Measurements from ENCODE around the gene PRTFDC1.
"Not testable (repeated sequence)": the region's sequence is repeated elsewhere in the genome, so short reads cannot be mapped to it uniquely, and the experiment has no call there.

The PRTFDC1 gene, protein sequence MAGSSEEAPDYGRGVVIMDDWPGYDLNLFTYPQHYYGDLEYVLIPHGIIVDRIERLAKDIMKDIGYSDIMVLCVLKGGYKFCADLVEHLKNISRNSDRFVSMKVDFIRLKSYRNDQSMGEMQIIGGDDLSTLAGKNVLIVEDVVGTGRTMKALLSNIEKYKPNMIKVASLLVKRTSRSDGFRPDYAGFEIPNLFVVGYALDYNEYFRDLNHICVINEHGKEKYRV

DNA sequence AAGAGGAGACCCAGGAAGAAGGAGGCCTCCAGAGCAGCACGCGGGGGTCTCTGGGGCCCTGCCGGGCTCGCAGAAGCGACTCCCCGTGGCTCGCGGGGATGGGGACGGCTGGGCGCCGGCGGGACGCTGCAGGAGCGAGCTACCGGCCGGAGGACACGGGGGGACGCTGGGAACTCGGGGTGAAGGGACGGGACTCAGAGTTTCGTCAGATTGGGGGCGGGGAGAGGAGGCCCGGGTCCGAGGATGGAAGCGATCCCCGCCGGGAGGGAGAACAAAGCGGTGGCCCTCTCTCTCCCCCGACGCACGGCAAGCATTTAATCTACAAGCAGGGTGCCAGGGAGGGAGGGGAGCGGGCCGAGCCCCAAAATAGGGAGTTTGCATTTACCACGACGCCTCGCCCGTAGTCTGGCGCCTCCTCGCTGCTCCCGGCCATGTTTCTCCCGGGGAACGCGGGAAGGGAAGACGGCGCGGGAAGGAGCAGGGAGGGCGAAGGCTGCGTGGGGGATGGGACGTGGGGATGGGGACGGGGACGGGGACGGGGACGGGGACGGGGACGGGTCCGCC lies at the start of gene PRTFDC1:
Gene PRTFDC1, minus strand, starts transcription at position 464 of the 564 bp plus-strand sequence. Its CDS starts 31 bp downstream, at position 433.
- peak; percentile 60 for DNase-seq (ENCODE audit: low read depth)

DNA sequence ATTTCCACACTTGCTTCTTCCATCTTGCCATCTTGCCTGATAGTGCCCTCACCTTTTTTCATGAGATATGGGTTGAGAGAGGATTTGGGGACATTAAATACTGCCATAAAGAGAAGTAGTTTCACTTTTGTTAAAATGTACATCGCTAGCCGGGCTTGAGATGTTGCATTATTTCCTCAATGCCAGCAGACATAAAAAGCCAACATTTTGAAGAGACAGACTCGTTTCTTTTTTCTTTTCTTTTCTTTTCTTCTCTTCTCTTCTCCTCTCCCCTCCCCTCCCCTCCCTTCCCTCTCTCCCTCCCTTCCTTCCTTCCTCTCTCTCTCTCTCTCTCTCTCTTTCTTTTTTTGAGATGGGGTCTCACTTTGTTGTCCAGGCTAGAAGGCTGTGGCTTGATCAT lies 45.6 kb upstream of the PRTFDC1 start:
- no peak for DNase-seq (ENCODE audit: low read depth)

DNA sequence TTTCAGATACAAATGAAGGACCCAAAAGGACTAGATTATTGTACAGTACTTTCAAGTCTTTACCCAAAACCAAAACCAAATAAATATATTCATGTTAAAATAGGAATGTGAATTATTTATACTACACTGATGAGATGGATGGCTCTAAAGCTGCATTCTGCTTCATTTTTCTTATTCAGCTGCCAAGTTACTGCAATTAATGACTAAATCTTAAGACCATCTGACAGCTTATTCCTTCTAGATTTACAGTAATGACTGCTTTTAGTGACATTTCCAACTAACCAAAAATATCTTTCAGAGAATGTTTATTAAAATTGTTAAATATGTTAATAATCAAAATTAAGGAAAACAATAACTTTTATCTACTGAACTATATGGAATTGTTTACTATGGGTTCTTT lies 42.7 kb upstream of the PRTFDC1 start:
- no peak for DNase-seq (ENCODE audit: low read depth)

DNA sequence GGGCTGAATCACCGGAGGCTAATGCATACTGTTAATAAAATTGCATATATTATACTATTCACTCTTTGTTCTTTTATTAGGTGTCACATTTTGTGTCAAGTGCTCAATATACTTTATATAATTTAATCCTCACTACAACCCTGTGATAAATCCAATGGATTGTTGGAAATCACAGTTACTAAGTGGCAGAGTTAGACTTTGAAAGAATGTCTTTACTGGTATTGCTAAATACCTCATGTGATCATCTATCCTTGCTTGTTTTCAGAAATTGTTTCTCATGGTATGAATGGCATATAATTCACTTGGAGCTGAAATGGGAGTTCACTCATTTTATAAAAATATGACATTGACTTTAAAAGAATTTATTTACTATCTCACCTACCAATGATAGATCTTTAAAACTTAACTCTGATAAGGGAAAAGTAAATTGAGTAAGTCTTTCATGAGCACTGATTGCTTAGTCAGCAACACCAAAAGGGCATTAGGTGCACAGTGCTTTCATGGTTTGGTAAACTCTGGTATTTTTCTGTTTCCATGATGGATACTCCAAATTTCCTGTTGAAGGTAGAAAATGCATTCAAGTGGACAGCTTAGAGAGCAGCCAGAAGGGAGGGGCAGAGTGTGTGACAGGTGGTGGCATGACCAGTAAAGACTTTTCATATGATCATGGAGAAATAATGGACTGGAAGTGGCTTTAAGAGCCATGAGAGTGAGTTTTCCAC lies 41.0 kb upstream of the PRTFDC1 start:
- DNase-seq (ENCODE audit: low read depth): no peak

DNA sequence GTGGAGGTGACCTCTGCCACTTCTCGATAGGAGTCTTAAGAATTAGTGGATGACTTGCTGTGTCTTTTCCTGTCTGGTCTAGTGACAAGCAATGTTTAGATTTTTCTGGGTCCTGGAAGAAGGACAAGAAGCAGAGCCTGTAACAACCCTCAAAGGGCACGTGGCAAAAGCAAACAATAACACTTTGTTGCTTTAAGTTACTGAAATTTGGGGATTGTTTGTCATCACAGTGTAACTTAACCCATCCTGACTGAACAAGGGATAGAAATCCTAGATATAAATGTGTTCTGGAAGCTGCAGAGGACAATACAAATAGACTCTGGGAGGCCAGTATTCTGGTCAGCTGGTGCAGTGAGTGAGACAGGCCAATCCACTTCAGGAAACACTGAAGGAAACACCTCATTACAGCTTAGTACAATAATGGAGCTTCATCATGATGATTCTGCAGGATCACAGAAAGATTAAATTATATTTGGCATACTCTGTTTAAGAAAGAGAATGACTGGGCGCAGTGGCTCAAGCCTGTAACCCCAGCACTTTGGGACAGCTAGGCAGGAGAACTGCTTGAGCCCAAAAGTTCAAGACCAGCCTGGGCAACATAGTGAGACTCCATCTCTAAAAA lies 40.2 kb upstream of the PRTFDC1 start:
- no peak for DNase-seq (ENCODE audit: low read depth)

DNA sequence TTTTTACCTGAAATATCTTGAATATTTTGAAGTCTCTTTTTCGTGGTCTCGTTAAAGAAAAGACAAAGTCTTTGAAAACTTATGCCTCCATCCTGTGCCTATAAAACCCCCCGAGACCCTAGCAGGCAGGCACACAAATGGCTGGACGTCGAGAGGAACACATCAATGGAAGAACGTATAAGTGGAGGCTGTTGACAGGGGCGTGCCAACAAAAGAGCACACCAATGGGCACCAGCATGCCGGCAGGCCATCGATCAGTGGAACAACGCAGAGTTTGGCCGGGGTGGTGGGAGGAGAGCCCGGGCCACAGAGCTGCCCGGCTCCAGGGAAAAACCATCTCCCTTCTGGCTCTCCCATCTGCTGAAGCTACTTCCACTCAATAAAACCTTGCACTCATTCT lies 38.9 kb upstream of the PRTFDC1 start:
- DNase-seq (ENCODE audit: low read depth): no peak

DNA sequence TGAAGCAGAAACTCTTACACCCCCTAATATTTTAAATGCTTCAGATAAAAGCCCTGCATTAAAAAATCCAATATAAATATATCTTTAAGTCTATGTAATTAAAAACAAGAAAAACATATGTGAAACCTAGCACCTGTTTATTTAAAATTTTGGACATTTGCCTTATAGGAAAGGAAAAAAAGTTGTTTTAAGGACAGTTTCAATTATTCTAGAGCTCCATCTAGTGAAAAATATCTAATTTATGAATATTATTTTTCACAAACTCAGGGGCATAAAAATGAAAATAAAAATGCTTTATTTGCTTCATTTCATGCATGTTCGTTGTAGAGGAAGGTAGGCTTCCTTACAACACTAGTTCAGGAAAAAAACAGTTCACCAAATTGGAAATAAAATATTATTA lies 37.5 kb upstream of the PRTFDC1 start:
- DNase-seq (ENCODE audit: low read depth): peak; percentile 34

DNA sequence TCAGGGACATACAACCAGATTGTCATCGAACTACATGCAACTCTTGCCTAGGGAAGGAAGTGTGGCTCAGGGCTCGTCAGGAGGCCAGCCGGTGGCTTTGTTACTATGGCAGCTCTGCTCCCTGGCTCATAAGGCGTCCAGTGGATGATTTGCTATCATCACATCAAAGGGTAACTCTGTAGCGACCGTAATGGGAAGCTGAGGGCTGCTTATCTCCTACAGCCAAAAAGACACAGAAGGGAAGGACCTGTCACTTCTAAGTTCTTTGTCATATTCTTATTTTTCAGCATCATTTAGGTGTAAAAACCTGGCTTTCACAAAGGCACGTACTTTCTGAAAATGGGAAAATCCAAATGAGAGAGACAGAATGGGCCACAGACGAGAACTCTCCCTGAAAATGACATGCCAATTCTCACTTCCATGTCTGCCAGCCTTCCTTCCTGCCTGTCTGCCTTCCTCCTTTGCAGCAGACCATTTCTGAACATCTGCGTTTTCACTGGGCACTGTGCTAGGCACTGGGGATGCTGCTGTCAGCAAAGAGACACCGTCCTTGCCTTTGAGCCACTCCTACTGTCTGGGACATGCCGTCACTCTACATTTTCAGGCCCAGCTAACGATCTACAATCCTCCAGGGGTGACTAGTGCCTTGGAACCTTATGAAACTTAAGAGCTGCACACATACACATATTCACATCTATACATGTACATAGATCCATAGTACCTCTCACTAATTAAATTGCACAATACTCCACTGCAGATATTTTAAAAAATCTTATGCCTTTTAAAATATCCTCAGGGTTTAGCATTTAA lies 36.6 kb upstream of the PRTFDC1 start:
- DNase-seq (ENCODE audit: low read depth): no peak

DNA sequence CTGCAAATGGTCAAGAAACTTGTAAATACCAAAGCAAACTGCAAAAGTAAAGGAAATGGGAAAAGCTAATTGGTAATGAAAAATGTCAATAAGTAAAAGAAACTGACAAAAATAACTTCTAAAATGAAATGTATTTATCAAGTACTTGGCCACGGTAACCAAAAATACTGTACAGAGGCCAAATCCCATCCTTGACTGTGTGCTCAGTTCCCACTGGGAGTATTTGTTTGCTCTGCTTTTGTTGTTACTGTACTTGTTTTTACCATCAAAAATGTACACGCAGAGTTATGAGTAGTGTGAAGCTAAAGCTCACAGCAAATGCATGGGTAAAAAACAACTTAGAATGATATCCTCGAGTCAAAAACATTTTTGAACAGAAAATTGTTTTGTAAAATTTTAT lies 32.5 kb upstream of the PRTFDC1 start:
- DNase-seq (ENCODE audit: low read depth): no peak

DNA sequence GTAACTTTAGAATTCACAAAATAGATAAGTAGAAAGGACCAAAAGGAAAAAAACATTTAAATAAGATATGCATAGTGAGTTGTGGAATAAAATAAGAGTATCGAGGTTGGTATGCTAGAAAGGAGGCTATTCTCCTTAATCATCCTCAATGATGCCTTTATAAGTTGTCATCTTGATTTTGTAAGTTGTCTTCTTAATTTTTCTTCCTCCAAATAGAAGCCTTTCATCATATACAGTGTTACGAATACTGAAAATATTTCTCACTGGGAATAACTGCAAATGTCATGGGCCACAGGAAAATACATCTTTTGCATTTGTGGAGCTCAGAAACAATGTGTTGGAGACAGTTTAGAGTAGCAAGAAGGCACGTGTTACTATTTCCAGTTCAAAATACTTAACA lies 31.5 kb upstream of the PRTFDC1 start:
- DNase-seq (ENCODE audit: low read depth): peak; percentile 25

DNA sequence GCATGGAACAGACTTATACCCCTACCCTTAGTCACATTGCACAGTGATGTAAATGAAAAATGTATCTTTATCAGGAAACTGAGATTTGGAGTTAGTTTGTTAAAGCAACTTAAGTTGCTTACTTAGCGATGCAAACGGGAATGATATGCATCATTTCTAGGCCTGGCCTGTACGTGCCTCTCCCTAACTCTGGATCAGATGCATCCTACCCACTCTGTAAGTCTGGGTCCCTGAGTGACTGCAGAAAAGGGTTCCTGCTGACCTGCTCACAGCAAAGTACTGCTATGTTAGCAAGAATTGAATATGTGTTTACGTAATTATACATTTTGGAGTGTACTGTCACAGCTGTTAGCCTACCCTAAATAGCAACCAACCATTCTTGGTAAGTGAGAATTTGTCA lies 30.7 kb upstream of the PRTFDC1 start:
- no peak for DNase-seq (ENCODE audit: low read depth)

DNA sequence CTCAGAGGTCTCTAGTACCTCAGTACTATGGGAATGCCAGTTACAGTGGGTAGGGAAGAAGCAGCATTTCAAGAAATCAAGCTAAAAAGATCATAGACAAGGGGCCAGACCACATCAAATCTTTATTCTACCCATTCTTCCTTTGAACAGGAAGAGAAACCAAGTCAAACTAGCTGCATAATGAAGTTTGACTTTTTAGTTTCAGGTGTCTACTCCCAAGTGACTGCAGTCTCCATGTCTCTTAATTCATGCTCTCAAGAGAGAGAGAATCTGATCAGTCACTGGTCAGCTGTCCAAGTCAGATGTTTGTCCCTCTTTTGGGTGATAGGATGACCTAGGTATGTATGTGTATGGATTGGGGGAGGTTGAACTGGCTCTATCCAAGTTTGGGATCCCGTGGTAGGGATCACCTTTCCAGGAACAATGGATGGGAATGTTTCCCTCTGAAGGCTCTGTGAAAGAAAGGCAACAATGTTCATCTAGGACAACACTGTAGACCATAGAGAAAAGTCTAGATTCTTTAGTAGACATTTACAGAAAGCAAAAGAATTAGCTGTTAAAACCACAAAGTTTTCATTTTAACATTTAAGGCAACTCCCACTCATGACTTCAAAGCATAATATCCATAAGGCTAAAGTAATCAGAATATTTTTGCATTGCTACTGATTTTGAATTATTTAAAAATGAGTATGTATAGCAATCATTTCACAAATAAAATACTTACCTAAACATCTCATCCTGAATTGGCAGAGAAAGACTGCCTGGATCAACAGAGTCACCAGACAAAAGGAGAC lies 30.1 kb upstream of the PRTFDC1 start:
- DNase-seq (ENCODE audit: low read depth): no peak

DNA sequence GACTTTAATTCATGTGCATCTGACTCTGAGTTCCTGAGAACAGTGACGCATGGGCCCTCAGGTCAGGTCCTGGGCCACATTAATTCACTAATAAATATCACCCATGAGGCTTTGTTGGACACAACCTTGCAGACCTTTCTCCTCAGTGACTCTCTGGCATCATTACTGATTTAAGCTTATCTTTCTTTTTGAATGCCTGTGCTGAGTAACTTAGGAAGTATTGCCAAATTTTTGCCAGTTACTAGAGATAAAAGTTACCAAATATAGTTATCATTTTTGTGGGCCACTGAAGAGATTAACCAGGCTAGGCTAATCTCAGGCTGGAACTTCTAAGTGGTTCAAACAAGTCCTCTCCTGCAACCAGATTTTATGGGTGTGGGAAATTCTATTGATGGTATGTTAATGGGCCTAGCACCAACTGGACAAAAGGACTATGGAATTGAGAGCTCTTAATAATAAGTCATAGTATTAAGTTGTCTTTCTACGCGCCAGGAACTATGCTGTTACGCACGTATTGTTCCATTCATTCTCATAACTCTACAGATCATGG lies 28.8 kb upstream of the PRTFDC1 start:
- DNase-seq (ENCODE audit: low read depth): no peak

DNA sequence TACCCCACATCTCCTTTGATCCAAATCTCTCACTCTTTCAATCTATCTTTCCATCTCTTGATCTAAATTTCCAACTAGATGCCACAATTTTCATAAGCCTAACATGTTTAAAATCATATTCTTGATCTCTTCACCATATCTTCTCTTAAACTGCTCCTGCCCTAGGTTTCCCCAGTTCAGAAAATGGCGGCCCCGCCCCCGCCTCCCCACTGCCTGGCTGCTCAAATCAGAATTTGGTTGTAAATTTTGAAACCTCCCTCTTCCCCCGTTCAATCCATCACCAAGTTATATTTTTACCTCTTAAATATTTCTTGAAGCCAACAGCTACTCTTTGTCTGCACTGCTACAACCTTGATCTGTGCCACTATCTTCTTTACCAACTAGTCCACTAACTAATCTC lies 27.3 kb upstream of the PRTFDC1 start:
- DNase-seq (ENCODE audit: low read depth): no peak

DNA sequence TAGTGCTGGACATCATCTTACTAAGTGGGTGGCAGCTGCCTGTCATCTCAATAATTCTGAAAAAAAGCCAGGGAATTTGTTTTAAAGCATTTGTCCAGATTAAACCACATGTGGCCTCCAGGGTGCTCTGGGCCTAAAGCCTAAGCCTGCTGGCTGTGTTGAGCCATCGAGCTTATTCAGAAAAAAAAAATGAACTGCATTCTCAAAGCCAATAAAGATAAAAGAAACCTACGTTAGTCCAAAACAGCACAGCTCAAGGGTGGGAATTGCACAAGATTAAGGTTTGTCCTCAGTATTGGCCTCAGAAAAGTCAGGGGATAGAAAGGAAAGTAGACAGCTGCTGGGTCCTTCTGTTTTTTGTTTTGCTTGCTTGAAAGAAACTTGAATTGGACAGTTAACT lies 22.6 kb upstream of the PRTFDC1 start:
- peak; percentile 28 for DNase-seq (ENCODE audit: low read depth)

DNA sequence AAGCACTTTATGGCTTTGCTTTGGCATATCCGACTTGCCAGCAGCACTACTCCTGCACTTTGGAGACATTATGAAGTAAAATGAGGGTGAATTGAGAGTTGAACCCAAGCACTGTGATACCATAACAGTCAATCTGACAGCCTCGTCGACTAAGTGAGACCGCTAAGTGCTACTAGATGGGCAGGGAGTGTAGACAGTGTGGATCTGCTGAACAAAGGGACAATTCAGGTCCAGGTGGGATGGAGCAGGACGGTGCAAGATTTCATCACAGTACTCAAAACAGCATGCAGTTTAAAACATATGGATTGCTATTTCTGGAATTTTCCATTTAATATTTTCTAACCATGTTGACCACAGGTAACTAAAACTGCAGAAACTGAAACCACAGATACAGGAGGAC lies 20.8 kb upstream of the PRTFDC1 start:
- DNase-seq (ENCODE audit: low read depth): no peak

DNA sequence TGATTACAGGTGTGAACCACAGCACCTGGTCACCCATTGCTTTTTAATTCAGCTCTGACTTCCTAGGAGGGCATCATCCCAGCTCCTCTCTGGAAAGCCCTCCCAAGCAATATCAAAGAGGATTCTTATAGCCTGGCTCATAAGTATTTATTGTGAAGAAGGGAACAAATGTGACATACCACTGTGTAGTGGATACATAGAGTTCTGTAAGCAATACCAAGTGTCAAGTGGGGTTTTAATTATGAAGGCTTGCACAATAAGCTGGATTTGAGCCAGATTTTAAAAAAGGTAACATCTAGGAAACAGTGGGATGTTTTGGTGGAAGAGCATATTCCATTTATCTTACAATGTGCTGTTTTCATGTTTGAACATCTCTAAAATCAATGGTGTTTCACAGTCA lies 19.0 kb upstream of the PRTFDC1 start:
- DNase-seq (ENCODE audit: low read depth): no peak

DNA sequence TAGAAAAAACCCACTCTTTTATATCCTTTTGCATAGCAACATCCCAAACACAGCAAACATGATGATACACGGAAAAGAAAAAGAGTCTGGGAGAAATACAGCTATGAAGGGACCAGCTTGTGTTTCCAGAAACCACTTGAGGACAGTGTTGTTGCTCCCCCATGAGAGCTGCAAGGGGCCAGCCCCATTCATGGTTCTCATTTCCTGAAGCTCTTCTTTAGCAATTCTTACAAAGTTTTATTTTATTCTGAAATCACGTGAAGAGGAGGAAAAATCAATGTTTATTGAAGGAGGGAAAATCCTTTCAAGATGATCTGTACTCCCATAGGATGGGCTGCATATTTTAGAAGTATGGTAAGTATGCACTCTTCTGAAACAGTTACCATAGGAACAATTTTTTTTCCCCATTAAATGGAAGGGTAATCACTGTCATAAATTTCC lies 17.5 kb upstream of the PRTFDC1 start:
- DNase-seq (ENCODE audit: low read depth): no peak

DNA sequence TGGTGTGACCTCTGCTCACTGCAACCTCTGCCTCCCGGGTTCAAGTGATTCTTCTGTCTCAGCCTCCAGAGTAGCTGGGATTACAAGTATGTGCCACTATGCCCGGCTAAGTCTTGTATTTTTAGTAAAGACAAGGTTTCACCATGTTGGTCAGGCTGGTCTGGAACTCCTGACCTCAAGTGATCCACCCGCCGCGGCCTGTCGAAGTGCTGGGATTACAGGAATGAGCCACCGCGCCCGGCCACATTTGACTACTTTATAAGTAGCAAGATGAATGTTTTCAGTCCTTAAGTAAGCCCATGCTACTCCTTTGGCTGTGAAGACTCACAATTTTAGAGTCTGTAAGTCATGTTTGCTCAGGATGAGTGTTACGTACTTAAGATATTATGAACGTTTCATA lies 16.5 kb upstream of the PRTFDC1 start:
- DNase-seq (ENCODE audit: low read depth): not testable (repeated sequence)

DNA sequence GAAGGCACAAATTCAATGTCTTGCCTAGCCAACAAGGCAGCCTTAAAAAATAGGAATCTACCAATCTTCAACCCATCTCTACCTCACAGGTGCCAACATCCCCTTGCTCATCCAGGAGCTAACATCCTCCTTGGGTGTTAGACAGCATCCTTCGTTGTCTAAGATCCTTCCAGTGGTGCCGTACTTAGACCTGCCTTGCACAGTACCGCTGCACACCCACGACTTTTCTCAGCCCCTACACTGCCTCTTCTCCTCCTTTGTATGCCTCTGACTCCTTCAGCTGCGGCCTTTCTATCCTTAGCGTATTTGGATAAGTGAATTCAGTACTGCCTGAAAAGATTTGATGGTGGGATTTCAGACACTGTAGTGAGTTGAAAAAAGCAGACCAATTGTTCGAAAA lies 15.9 kb upstream of the PRTFDC1 start:
- no peak for DNase-seq (ENCODE audit: low read depth)

DNA sequence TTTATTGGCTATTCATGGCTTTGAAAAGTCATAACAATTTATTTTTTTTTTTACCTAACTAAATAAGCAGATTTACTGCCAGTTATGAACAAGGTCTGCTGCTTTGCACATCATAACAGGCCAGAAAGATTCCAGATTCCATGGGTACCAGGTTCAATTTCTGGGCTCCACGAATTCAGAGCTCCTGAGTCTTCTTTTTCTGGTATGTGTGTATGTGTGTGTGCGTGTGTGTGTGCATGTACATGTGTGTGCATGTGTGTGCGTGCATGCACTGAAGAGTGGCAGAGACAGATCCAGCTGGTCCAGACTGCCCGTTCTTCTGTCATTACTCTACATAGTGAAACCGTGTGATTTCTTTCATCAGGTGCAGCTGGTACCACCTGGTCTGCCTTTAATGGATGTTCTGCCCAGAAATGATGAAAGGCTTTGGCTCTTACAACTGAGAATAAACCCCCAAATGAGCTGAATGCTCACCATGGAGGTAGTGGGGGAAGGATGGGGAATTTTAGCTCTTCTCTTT lies 14.6 kb upstream of the PRTFDC1 start:
- no peak for DNase-seq (ENCODE audit: low read depth)
